ENCODE data around the gene TCHP. TPM values are rescaled to one million over a fixed set of nuclear protein-coding genes. Genes with fewer than 3 reads are reported as not detected.

The TCHP gene
- total RNA-seq, 1 experiment from 2014 or later: 13.3 TPM

GRCh38 chr12:109910254-109910968 lies 10.3 kb downstream of the TCHP start:
- Histone ChIP-seq H2BK12ac (ENCODE audit: insufficient read length, low read depth, low read length) (no peak overlapping the region), H2AFZ (ENCODE audit: low read length) (no peak overlapping the region), H2AK5ac (ENCODE audit: insufficient read length, low read length) (no peak overlapping the region), H3K14ac (ENCODE audit: insufficient read depth, low read length) (no peak overlapping the region), H3K4ac (ENCODE audit: low read depth, low read length) (no peak overlapping the region), H3K27ac (ENCODE audit: insufficient read length, low read depth, low read length) (no peak overlapping the region), H2BK5ac (ENCODE audit: insufficient read length, low read length) (no peak overlapping the region), H4K91ac (ENCODE audit: insufficient read length, low read depth, low read length) (no peak overlapping the region), H3K56ac (ENCODE audit: insufficient read length, low read depth, low read length) (no peak overlapping the region), H3K9ac (ENCODE audit: extremely low read depth, insufficient read length, low read length) (no peak overlapping the region), H4K20me1 (ENCODE audit: control insufficient read depth, insufficient read depth, insufficient read length) (no peaks in the 10 kb centered on the region), H3K27me3 (ENCODE audit: insufficient read depth, low read length) (peaks cover 3% of the 10 kb centered on the region; the same call in 1 of the 2 replicates), H4K8ac (replicated peaks; ENCODE audit: insufficient read length, low read depth, low read length) (no peak overlapping the region), H2BK20ac (ENCODE audit: low read depth, low read length, poor library complexity, severe bottlenecking) (no peak overlapping the region), H3K4me1 (ENCODE audit: insufficient read depth, low read length) (no peaks in the 10 kb centered on the region), H2BK15ac (ENCODE audit: low read depth, low read length) (no peak overlapping the region), H3K4me2 (ENCODE audit: insufficient read depth, insufficient read length, low read length) (no peak overlapping the region), H3K23ac (ENCODE audit: insufficient read length, low read depth, low read length) (no peak overlapping the region), H3K9me3 (ENCODE audit: control insufficient read depth, low read depth, low read length) (no peaks in the 10 kb centered on the region), H3K23me2 (ENCODE audit: insufficient read length, low read depth, low read length, poor library complexity, severe bottlenecking) (no peaks in the 10 kb centered on the region), H3K18ac (ENCODE audit: insufficient read length, low read depth, low read length) (no peak overlapping the region), H3K79me2 (ENCODE audit: insufficient read depth, low read length) (no peaks in the 10 kb centered on the region), H3K79me1 (ENCODE audit: insufficient read depth, low read depth, low read length, poor library complexity, severe bottlenecking) (no peaks in the 10 kb centered on the region), H4K5ac (ENCODE audit: insufficient read length, low read depth, low read length) (no peak overlapping the region), H3T11ph (ENCODE audit: low read length) (no peak overlapping the region), H2BK120ac (ENCODE audit: low read depth, low read length, poor library complexity, severe bottlenecking) (no peak overlapping the region)
- Mint-ChIP-seq H3K9me3 (no peaks in the 10 kb centered on the region), H3K27me3 (ENCODE audit: low read depth) (peaks cover 23% of the 10 kb centered on the region), H3K4me3 (no peak overlapping the region), H3K36me3 (ENCODE audit: insufficient read depth in 1 of 3, low read depth in 3 of 3) (peaks cover 2 to 76% (median 36%) of the 10 kb centered on the region in 3 experiments), H3K4me1 (0 out of 4 replicates have a peak, but pooled peaks cover 3 to 4% of the 10 kb centered on the region in 2 experiments), H3K27ac (no peak overlapping the region)
- no CpG with 5 or more reads among the region's 8 CpGs for WGBS (ENCODE audit: extremely low coverage, insufficient read length, low lambda C conversion rate)
- no peak for DNase-seq
- no peak for TF ChIP-seq CTCF (conservative IDR thresholded peaks at IDR 0.05)

All from H9 (cell line).